GM19025 (cell line): ENCODE data around the gene DHRS11.

ENCODE experiments used
- ATAC-seq: cut with Tn5 transposase; IDR thresholded peaks from one replicate; pipeline ENCODE4 v1.9.1; 2021; ENCODE audit warnings: mild to moderate bottlenecking, low read depth, moderate library complexity; ENCODE audit not compliant: unreplicated experiment

The DHRS11 gene

GRCh38 chr17:36591434-36592315, at the start of gene DHRS11:
DHRS11 (plus strand) TSS chr17:36591879; CDS start chr17:36592010, 131 bp downstream.
- peak; percentile 87 for ATAC-seq

- no peak for ATAC-seq
These were observed 48.9 kb upstream of the DHRS11 start for GRCh38 chr17:36542755-36543154.

GRCh38 chr17:36544044-36544306, 47.7 kb upstream of the DHRS11 start:
- ATAC-seq = no peak

GRCh38 chr17:36544307-36545076, 47.2 kb upstream of the DHRS11 start, which contains the start of gene GGNBP2:
GGNBP2 (plus strand) TSS chr17:36544919; CDS start chr17:36545725, 806 bp downstream.
- peak; percentile 50 for ATAC-seq

GRCh38 chr17:36545077-36545464, 46.6 kb upstream of the DHRS11 start:
- ATAC-seq = peak; percentile 41

- peak; percentile 52 for ATAC-seq
These were observed 45.9 kb upstream of the DHRS11 start for GRCh38 chr17:36545465-36546417.

- no peak for ATAC-seq
These were observed 45.1 kb upstream of the DHRS11 start for GRCh38 chr17:36546418-36547093.

GRCh38 chr17:36547776-36548175, 43.9 kb upstream of the DHRS11 start:
- ATAC-seq = no peak

- no peak for ATAC-seq
These were observed 40.9 kb upstream of the DHRS11 start for GRCh38 chr17:36550491-36551417.

GRCh38 chr17:36553459-36553858, 38.2 kb upstream of the DHRS11 start:
- no peak for ATAC-seq

GRCh38 chr17:36566081-36566480, 25.6 kb upstream of the DHRS11 start:
- no peak for ATAC-seq

GRCh38 chr17:36575028-36575427, 16.7 kb upstream of the DHRS11 start:
- ATAC-seq = no peak

- no peak for ATAC-seq
These were observed 14.9 kb upstream of the DHRS11 start for GRCh38 chr17:36576793-36577192.

- ATAC-seq = no peak
These were observed 13.0 kb upstream of the DHRS11 start for GRCh38 chr17:36578671-36579070.

- no peak for ATAC-seq
These were observed 7.9 kb upstream of the DHRS11 start for GRCh38 chr17:36583787-36584186.

GRCh38 chr17:36586138-36586537, 5.5 kb upstream of the DHRS11 start:
- no peak for ATAC-seq

GRCh38 chr17:36590082-36590481, 1.6 kb upstream of the DHRS11 start:
- no peak for ATAC-seq

GRCh38 chr17:36592316-36592715, 637 bp downstream of the DHRS11 start:
- no peak for ATAC-seq

- no peak for ATAC-seq
These were observed 1.1 kb downstream of the DHRS11 start for GRCh38 chr17:36592716-36593321.
